UCSD-AML1 (cell line): ENCODE results near the gene ABCA2.

Experiments used
- DNase-seq: peaks from one replicate; lab custom pipeline; 2025; ENCODE audit not compliant: unreplicated experiment; lab: John Stamatoyannopoulos, UW

ABCA2 gene

DNA sequence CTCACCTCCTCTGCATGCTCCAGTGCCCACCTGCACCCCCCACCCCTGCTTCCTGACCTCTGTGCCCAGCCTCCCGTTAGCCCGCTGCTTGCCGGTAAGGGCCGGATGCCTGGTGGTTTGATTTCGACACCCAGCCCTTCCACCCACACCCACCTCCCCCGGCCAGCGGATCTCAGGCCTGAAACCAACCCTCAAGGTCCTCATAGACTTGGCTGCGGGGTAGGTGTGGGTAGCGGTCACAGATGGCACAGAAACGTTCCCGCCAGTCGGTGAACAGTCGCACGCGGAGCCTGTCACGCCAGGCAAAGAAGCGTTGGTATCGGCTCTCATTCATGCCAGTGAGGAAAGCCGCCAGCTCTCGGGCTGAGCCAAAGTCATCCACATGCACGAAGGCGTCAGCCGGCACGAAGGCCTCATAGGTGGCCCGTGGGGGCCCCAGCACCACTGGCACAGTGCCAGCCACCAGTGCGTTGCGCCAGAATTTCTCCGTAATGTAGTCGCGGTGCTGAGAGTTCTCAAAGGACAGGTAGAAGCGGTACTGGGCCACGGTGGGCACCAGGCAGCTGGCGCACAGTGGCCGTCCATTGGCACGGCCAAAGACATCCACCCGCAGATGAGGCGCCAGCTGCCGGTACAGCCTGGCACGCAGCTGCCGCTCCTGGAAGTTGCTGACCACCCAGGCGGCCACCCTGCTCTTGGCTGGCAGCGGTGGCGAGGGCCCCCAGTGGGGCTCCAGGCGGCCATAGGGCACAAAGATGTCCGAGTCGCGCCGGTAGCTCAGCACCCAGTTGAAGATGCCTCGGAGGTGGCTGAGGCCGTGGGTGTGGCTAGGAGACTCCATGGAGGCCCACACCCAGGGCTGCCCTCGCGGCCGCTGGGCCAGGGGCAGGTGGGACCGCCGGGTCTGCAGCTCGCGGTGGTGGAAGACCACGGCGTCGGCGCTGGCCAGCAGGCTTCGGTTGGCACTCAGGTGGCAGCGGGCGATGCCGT is 2.8 kb upstream of the ABCA2 start:
- peak; percentile 87 for DNase-seq

DNA sequence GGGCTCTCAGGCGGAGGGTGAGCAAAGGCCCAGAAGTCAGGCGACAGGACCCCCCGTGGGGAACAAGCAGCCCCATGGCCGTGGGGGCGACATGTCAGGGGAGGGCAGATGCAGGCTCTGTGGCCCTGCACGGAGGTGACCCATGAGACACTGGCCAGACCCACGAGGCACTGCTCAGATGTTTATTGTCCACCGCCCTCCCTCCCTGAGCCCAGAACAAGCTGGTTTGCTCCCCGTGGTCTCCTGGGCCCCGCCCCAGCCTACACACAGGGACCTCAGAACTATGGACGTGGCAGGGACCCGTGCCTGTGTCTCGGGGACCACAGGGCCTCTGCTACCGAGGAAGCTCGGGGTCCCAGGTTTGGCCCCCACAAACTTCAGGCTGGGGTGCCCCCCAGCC is 2.0 kb upstream of the ABCA2 start:
- peak; percentile 55 for DNase-seq

DNA sequence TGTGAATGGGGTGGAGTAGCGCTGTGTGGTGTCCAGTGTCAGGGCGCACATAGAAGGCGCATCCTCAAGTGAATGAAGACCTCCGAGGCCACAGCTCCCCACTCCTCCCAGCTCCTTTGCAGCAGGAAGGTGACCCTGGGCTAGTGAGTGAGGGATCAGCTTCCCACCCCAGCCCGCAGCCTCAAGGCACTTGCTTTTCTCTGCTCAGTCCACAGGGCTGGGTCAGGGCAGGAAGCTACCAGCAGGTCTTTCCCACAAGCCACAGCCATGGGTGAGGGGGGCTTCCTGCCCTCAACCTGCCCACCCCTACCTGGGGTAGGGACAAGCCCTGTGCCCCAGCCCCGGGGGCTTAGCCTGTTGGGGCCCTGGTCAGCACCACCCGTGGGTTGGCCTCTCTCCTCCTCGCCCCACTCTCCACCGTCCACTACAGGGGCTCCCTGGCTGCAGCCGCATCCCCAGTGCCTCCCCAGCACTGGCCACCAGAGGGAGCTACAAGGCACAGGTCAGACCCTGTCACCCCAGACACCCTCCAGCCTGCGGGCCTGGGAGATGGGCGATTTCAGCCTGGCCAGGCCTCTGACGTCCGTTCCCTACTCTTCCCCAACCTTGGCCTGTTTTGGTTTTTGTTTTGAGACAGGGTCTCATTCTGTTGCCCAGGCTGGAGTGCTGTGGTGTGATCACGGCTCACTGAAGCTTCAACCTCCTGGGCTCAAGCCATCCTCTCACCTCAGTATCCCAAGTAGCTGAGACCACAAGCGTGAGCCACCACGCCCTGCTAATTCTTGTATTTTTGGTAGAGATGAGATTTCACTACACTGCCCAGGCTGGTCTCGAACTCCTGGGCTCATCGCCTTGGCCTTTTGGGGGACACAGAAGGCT is 1.3 kb upstream of the ABCA2 start:
- peak; percentile 88 for DNase-seq

DNA sequence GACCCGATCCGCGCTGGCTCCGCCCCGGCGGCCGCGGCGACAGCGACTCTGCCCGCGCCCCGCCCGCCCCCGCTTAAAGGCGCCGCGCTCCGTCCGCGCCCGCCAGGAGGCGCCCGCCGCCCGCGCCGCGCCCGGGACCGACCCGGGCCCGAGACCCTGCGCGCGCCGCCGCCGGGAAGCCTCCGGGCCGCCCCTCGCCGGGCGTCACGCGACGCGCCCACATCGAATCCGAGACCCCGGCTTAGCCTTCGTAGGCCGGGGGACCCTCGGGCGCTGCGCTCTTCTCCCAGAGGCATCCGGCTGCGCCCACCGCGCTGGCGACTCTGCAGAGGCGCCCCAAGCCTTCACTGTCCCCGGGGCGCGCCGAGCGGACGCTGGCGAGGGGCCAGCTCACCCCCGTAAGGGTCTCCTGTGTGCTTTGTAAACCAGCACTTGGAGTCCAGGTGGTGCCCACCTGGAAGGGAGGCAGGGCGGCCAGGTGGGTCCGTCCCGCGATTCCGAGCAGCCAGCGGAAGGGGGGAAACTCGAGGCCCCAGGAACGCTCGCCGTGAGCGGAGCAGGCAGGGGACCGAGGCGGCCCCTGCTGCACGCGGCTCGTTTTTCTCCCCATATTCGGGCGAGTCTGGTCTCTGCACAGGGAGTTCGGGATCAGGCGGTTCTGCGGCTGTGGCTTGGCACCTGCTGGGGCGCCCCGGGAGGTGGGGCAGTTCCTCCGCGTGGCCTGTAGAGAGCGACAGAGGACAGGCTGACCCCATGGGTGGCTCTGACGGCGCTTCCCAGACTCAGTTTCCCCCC is 423 bp upstream of the ABCA2 start:
- peak; percentile 84 for DNase-seq

DNA sequence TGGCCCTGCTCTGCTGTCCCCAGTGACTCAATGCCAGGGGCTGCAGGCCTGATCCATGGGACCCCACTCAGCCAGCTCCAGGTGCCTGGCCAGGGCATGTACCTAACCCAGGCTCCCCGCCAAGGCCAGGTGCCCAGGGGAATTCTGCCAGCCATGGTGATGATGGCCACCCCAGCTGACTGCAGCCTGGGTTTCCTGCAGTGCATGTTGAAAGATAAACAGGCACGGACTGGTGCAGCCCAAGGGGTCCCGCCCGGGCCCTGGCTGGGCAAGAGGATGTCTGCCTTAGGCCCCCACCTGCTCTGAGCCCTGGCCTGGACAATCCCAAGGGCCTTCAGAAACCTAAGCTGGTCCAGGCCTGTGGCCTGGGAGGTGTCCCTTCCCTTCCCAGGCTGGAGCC is 1.2 kb downstream of the ABCA2 start:
- DNase-seq: no peak

DNA sequence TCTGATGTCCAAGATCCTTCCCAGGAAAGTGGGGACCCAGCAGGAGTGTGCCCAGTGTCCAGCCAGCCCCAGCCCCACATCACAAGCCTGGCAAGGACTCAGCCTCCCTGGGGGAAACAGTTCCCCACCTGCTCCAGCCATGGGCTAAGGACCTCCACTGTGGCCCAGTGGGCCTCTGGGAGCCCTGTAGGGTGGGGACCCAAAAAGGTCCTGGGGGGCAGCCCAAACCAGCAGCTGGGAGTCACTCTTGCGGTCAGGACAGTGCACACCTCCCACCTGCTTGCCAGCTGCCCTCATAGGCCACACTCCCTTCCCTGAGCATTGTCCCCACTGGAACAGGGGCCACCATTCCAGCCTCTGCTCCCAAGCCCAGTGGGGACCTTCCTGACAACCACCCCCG is 1.7 kb downstream of the ABCA2 start:
- no peak for DNase-seq

DNA sequence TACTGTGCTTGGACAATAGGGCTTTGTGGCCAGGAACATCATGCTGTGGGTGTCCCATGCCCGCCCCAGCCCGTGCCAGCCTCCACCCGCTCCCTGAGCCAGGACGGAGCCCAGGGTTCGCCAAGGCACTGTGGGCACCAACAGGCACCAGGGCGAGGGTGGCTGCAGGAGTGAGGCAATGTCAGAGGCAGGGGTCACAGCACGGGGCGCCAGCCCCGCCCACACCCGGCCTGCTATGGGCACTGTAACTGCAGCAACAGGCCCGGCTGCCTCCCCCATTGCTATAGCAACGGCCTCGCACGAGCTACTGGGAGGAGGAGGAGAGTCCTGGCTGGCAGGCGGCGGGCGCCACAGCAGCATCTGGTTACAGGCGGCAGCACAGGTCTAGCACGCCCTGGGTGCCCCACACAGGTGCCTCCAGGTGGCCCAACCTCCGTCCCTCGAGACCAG is 2.5 kb downstream of the ABCA2 start:
- DNase-seq: no peak

DNA sequence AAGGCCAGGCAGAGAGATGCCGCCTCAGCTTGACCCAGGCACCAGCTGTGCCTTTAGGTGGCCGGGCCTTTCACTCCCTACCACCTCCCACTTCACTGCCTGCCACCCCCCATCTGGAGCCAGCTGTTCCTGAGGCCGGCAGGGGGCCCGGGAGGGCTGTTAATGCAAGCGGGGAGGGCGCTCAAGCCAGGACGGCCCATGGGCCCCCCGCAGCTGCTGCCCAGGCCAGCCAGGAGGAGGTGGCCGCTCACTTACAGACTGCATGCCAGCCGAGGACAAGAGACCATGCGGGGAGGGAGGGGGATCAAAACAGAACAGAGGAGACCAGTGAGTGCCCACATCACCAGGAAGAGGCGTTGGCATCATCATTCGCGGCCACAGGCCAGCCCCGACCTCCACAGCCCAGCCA is 4.5 kb downstream of the ABCA2 start:
- no peak for DNase-seq

DNA sequence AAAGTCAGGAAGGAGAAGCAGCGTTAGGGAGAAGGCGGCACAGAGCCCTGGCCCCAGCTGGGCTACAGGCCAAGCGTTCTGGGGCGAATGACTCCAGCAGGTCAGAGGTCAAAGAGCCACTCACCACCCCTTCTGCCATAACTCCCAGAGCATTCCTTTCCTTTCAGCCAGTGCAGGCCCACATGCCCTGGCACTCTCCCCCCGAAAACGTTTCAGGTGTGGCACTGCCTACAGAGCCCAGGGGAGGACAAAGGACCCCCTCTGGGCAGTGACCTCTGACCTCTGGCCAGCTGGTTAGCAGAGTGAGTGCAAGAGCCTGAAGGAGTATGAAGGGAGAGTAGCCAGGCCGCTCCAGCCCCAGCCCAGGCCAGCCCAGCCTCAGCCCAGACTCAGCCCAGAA is 4.9 kb downstream of the ABCA2 start:
- no peak for DNase-seq

DNA sequence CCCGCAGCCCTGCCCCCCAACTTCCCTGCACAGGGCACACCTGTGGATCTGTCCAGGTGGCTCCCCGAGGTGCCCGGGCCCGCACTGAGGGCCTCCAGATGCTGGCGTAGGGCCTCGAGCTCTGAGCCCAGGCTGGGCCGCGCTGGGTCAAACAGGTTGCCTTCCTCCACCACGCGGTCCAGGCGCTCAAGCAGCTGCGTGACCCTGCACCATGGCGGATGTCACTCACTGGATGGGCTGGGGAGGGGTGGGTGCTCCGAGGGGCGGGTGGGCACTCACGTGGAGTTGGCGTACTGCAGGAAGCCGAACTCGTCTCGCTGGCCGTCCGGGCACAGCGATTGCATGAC is 5.4 kb downstream of the ABCA2 start:
- no peak for DNase-seq

DNA sequence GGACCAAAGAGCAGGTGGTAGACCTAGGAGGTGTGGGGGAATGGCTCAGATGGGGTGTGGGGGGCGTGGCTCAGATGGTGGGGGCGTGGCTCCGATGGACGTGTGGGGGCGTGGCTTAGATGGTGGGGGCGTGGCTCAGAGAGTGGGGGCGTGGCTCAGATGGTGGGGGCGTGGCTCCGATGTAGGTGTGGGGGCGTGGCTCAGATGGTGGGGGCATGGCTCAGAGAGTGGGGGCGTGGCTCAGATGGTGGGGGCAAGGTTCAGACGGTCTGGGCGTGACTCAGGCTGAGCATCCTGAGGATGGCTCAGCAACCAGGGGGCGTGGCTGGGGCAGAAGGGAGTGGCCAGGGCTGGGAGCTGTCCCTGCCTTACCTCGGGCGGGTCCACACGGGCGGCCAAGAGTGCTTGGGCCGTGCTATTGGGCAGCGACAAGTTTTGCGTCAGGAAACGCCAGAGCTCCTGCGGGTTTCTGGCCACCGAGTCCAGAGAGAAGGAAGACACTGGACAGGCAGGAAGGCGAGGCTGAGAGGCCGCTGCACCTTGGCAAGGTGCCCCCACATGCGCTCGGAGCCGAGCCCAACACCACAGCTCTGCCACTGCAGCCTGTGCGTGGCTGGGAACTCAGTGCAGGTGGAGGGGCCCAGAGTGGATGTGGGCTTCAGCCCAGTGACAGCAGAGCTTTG is 5.9 kb downstream of the ABCA2 start:
- peak; percentile 68 for DNase-seq

DNA sequence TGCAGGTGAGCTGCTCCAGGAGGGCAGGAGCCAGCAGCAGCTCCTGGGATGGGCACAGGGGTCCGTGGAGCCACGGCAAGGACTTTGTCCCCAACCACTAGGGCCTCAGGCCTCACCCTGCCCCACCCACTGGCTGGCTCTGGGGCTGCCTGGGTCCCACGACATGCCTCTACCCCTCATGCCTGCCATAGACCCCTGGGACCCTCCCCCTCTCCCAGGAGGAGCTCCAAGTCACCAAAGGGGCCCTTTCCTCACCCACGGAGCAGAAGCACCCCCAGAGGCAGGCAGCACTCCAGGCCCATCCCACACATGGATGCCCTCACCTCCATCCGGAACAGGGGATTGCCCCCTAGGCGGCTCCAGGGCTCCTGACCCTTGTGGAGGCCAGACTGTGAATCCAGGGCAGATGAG is 6.5 kb downstream of the ABCA2 start:
- DNase-seq: no peak

DNA sequence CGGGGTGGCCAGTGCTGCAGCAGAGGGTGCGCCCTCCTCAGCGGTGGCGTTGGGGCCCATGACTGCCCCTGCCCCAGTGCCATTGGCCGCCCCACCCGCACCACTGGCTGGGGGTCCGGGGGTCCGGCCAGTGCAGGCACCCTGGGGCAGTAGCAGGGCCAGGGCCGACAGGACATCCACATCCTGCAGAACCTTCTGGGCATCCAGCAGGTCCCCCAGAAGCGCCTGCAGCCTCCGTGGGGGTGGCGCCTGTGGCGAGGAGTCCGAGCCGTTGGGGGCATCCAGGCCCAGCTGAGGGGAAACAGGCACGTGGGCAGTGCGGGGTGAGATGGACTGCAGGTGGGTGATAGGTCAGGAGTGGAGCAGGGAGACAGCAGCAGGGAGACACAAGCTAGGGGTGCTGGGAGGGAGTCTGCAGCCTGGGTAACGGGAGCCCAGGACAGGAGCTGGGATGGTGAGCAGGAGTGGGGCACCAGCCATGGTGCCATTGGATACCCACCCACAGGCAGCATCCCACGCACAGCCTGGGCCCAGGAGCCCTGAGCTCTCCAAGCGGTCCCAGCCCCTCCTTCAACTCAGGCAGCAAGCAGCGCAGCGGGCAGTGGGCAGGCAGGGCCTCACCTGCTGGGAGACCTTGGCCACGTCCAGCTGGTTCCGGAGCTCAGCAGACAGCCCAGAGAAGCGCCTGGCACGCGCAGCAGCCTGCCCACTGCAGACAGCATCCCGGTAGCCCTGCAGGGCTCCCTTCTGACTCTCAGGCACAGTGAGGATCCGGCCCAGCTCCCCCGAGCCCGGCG is 7.1 kb downstream of the ABCA2 start:
- DNase-seq: no peak

DNA sequence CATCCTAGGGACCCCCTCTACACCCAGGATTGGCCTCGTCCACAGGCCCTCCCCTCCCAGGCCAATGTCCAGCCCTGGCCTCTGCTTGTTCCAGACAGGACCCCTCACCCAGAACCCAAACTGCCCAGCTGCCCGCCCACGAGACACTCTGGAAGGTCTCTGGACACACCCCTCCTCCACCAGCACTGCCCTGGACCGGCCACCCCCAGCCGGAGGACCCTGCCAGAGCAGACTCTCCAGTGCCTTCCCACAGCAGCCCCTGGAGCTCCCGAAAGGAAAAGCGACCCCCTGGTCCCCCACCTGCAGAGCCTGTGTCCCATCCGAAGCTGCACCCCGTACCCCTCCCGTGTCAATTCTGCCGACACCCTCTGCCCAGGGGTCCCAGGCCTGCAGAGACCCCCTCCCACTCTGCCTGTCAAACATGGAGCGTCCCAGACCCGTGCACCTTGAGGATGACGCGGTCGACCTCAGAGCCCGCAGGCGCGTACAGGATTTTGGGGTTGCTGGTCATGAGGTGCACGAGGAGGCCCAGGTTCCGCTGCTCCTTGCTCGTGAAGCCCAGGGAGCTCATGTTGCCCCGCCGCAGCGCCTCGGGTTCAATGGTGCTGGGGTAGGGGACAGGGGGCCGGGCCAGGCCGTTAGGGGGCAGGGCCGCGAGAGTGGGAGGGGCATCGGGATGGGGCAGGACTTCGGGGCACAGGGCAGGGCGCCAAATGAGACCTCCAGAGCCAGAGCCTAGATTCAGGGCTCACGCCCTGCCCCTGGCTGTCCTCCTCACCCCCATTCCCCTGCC is 8.0 kb downstream of the ABCA2 start:
- DNase-seq: no peak

DNA sequence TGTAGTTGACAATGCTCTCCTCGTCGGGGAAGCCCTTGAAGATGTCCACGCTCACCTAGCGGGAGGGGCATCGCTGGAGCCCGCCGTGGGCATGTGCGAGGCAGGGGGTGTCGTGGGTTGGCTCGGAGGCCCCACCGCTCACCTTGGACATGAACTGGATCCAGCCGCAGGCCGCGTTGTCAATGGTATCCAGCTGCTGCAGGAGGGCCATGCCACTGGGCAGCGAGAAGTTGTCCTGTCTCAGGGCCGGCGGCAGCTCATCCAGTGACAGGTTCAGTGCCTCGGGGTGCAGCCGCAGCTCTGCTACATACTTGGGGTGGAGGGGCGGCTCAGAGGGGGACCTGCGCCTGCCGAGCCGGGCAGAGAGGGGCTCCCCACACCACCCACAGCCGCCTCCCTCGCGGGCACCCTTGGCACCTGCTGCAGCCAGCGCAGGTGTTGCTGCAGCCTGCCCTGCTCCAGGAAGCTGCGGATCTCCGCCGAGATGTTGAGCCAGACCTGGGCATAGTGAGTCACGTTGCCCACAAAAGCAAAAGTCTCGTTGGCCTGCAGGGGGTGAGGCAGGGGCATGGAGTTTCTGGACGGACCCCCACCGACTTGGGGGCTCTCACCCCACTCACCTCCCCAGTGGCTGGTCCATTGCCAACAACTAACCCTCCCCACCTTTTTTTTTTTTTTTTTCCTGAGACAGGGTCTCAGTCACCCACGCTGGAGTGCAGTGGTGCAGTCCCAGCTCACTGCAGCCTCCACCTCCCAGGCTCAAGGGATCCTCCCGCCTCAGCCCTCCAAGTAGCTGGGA is 9.1 kb downstream of the ABCA2 start:
- DNase-seq: no peak

DNA sequence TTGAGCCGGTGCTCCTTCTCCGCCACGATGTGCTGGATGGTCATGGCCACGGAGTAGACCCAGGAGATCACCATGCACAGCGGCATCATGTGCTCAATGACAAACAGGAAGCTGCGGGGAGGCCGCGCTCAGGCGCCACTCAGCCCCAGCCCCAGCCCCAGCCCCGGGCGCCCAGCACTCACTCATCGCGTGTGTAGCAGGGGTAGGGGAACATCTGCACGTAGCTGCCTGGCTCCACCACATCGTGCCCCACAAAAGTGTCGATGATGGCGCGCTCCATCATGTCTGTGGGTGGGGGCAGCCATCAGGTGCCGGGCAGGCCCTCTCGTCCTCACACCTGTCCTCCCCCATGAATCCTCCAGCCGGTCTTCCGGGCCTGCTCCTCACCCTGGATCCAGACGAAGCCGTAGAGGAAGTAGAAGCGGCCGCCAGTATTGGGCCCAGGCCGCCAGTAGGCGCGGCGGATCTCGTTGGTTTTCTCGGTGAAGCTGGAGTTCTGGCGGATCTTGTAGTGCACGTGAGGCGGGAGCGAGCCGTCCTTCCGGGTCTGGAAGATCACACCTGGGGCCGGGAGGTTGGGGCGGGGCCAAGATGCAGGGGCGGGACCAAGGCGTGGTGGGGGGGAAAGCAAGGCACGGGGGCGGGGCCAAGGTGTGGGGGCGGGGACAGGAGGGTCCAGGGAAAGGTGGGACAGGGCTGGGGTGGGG is 10.1 kb downstream of the ABCA2 start:
- no peak for DNase-seq

DNA sequence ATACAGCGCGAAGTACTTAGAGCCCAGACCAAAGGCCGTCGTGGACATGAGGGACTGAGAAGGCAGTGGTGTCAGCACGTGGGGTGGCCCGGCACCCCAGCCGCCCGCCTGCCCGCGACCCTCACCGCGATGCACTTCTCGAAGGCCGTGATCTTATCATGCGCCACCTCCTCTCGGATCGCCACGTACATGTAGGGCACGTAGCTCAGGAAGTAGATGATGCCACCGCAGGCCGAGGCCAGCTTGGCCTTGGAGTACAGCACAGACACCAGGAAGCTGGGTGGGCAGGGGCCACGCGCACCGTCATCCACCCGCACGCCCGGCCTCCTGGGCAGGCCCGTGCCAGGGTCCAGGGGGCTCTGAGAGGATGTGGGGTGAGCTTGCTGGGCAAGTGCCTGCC is 11.0 kb downstream of the ABCA2 start:
- no peak for DNase-seq

DNA sequence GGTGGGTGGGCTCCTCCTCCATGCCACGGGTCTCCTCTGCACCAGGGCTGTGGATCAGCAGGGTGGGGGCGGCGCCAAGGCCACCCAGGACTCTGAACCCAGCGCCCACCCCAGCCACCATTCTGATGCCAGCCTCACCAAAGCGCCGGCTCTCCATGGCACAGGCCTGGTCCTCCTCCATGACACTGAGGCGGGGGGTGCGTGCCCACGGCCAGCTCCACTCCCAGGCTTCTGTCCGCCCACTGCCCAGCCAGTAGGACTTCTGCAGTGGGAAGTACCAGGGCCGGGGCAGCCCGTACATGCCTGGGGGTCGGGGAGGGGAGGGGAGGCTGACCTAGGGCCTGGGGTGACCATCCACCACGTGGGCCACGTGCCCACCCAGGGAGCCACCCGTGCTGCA is 11.6 kb downstream of the ABCA2 start:
- no peak for DNase-seq
